ENCODE measurements around the gene MTPN. TPM values are rescaled to one million over a fixed set of nuclear protein-coding genes. Genes with fewer than 3 reads are reported as not detected.
A peak's percentile ranks its signal among the peaks of the same experiment; 100 is the strongest.

MTPN gene
- total RNA-seq, 1 experiment from 2014 or later: 73.2 TPM

DNA sequence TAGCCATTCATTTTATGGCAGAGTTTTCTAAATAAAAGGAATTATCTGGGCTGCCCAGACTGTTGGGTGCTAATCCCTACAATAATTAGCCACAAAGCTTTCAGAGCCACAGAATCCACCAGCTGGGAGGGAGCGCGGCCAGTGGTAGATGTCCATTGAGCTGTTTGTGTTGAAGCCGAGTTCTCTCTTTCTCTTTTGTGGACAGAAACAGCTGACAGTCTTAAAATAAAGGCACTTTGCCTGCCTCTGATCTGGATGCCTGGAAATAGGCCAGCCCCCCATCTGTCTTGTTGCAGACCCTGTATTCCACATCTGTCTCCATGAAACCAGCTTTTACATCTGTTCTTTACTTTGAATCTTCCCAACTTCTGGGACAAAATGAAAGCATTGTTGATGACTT lies 66.1 kb downstream of the MTPN start:
- no peak for DNase-seq (ENCODE audit: low read depth)
- in situ Hi-C loops (cut with HindIII; ENCODE audit: low pct_unique_long_range_greater_than_20kb, low sequenced_read_pairs): no loop called here

DNA sequence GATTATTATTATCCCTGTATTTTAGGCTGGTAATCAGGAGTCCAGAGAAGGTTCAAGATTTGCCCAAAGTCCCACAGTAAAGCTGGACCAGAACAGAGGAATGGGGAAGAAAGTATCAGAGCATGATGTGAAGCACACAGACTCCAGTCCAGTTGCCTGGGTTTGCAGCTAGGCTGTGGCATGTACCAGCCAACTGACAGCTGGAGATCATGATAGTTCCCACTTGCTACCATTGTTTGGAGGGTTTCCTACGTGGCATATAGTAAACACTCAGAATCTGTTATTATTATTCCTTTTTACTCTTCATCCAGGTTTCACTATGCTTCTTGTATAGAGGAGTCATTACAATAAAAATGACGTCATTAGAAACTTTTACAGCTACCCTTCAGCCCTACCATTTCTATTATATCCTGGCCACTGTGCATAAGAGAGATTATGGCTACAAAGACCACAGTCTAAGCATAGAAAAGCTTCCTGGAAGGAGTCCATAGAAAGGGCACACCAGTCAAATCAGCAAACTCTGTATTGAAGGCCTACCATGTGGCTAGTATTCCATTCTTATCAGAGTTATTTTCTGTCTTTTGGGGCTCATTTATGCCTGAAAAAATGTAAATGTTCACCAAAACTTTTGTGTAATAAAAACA lies 66.6 kb downstream of the MTPN start:
- in situ Hi-C loops (cut with HindIII; ENCODE audit: low pct_unique_long_range_greater_than_20kb, low sequenced_read_pairs): no loop called here
- DNase-seq (ENCODE audit: low read depth): no peak

DNA sequence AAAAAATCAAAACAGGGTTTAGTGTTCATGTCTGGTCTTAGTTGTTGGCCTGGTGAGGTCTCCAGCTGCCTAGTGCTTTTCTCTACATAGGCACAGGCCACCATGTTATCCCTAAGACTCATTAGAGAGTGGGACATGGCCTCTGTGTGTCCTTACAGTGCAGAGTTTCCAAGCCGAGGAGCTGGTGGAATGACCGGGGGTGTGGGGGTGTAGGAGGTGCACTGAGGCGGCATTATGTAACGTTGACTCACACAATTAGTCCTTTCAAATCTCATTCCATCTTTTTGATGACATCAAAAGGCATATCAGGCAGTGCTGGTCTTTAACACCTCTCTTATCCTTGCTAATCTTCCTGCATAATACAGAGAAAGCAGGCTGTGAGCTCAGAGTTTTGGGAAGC lies 71.3 kb downstream of the MTPN start:
- no peak for DNase-seq (ENCODE audit: low read depth)
- in situ Hi-C loops (cut with HindIII; ENCODE audit: low pct_unique_long_range_greater_than_20kb, low sequenced_read_pairs): no loop called here

DNA sequence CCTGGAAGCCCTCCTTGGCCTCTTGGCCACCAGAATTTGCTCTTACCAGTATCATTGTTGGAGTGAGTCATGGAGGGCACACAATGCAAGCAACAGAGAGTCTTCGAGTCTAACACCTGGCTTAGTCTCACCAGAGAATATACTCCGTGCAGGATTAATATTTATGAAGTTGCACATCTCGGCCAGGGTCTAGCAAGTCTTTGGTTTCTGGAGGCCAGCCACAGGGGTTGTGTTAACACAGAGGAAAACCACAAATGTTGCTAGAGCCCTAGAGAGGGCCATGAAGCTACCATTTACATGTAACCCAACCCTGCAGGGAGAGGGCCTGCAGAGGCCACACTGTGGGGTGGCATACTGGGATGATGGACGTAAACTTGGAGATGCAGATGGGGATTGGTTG lies 71.8 kb downstream of the MTPN start:
- DNase-seq (ENCODE audit: low read depth): no peak
- in situ Hi-C loops (cut with HindIII; ENCODE audit: low pct_unique_long_range_greater_than_20kb, low sequenced_read_pairs): no loop called here

DNA sequence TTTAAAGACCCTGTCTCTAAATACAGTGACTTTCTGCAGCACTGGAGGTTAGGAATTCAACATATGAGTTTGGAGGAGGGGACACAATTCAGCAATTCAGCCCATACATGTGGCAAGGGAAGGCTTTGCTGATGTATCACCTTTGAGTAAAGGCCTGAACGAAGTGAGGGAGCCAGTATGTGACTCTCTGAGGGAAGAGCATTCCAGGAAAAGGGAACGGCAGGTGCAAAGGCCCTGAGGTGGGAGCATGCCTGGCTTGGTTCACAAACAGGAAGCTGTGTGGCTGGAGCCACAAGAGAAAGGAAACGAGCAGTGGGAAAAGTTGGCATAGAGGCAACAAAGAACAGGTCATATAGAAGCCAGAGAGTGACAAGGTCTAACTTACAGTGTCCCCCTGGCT lies 72.9 kb downstream of the MTPN start:
- in situ Hi-C loops (cut with HindIII; ENCODE audit: low pct_unique_long_range_greater_than_20kb, low sequenced_read_pairs): no loop called here
- no peak for DNase-seq (ENCODE audit: low read depth)

DNA sequence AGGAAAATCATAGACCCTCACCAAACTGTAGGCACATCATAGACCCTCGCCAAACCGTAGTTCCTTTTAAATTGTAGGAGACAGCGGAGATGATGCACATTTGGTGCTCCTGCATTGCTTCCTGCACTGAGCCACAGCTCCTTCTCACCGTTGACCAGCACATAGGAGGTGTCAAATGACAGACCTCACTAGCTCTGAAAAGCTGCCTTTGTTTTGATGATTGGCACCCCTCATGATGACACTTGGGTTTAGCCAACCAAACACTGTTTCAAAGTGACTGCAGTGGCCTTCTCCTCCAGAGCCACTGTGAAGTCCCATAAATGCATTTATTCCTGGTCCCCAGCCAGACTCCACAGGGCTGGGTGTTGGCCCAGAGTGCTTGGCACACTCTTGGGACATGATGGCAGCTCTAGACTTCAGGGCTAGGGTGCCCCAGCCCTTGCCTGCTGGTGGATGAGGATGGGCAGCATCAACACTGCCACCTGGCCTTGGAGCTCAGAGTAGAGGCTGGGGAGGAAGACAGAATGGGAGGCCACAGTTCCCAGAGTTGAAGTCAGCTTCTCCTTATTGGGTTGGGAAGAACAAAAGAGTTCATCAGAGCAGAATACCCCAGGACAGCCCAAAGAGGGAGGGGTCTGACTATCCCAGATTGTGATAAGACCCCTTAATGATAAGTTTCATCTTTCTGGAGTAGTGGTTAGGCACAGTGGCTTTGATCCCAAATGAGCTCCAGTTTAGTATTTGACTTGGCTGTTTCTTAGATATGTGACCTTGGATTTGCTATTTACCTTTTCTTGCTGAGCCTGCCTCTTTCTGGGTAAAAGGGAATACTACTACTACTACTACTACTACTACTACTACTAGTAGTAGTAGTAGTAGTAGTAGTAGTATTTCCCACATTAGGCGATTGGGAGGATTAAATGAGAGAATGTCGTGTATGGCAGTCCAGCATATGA lies 75.3 kb downstream of the MTPN start:
- DNase-seq (ENCODE audit: low read depth): no peak
- in situ Hi-C loops (cut with HindIII; ENCODE audit: low pct_unique_long_range_greater_than_20kb, low sequenced_read_pairs): no loop called here

DNA sequence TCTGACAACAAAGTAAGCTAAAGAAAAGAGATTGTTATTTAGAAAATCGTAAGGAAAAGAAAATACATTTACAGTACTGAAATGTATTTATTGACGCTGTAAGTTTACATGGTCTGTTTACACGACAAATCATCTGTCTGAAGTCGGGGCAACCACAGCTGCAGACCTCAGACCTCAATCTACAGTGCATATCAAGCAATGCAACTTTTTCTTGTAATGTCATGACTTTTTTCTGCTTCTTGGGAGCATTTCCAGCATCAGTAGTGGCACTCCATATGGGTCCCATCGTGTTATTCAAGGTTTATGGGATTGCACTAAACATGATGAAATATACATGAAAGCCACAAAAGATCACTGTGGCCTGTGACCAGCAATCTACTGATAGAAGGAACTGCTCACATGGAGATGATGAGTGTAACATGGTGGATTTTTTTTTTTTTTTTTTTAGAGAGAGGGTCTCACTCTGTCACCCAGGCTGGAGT lies 77.1 kb downstream of the MTPN start:
- DNase-seq (ENCODE audit: low read depth): no peak
- in situ Hi-C loops (cut with HindIII; ENCODE audit: low pct_unique_long_range_greater_than_20kb, low sequenced_read_pairs): no loop called here

DNA sequence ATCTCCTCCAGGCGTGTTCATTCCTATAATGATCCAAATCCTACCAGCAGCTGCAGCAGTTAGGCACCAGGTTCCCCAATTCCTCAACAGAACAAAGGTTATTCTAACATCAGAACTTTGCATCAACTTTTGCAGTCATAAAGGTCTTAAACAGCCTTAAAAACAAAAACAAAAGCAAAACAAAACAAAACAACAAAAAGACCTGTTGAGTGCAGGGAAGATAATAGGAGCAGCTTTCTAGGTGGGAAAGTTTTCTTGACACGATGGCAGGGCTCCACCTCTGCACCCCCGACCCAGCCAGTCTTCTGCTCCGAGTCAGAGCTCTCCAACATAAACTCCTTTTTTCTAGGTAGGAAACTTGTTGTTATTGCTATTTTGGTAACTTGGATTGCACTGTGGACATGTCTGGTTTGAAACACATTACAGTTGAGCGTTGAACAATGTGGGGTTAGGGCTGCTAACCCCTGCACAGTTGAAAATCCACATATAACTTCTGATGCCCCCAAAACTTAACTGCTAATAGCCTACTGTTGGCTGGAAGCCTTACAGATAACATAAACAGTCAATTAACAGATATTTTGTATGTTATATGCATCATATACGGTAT lies 77.6 kb downstream of the MTPN start:
- in situ Hi-C loops (cut with HindIII; ENCODE audit: low pct_unique_long_range_greater_than_20kb, low sequenced_read_pairs): no loop called here
- DNase-seq (ENCODE audit: low read depth): no peak

DNA sequence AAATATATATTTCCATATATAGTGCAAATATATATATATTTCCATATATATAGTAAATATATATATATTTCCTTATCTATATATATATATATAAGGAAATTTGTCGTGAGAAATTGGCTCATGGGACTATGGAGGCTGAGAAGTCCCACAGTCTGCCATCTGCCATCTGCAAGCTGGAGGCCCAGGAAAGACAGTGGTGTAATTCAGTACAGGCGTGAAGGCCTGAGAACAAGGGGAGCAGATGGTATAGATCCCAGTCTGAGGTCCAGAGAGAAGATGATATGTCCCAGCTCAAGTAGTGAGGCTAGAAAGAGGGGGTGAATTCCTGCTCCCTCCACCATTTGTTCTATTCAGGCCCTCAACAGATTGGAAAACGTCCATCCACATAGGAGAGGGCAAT lies 78.9 kb downstream of the MTPN start:
- DNase-seq (ENCODE audit: low read depth): no peak
- in situ Hi-C loops (cut with HindIII; ENCODE audit: low pct_unique_long_range_greater_than_20kb, low sequenced_read_pairs): no loop called here

DNA sequence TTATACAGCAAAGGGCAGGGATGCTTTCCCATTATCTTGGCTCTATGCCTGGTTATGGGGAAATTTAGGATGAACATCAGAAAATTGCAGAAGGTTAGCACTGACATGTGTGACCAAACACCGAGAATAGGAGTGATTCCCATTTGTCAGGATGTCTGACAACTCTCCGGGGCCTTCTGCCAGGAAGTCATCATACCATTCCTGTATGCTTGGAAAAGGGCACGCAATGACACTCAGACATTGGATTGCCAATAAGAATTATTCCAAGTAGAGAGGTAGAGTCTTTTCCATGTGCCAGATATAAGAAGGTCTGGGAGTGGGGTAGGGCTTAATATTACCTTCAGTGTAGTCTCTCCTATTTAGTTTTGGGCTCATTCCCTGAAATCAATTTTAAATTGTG lies 82.3 kb downstream of the MTPN start:
- DNase-seq (ENCODE audit: low read depth): no peak
- in situ Hi-C loops (cut with HindIII; ENCODE audit: low pct_unique_long_range_greater_than_20kb, low sequenced_read_pairs): no loop called here

DNA sequence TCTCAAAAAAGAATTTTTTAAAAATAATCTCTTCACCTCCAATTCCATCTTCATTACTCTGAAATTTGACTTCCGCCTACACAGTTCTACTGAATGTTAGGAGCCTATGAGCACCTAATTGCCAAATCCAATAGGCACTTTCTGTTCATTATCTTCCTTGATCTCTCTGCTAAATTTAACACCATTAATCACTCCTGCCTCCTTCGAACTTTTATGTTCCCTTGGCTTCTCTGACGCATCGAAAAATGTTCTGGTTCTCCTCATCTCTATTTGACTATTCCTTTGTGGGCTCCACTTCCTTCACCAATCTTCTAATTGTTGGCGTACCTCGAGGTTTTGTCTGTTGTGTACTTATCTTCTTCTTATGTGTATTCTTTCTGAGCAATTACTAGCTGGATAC lies 87.3 kb downstream of the MTPN start:
- DNase-seq (ENCODE audit: low read depth): no peak
- in situ Hi-C loops (cut with HindIII; ENCODE audit: low pct_unique_long_range_greater_than_20kb, low sequenced_read_pairs): no loop called here

DNA sequence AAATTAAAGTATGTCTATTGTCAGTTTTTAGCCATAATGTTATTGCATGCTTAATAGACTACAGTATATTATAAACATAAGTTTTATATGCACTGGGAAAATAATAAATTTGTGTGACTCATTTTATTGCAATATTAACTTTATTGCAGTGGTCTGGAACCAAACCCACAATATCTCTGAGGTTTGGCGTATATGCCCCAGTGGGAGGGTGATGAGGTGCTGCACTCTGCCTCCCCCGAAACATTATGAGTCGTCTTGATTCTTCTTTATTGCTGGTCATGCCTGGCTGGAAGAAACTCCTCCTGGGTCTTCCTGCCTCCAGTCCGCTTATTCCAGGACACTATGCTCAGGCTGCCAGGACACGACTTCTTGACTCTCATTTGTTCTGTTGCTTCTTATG lies 88.4 kb downstream of the MTPN start:
- in situ Hi-C loops (cut with HindIII; ENCODE audit: low pct_unique_long_range_greater_than_20kb, low sequenced_read_pairs): no loop called here
- no peak for DNase-seq (ENCODE audit: low read depth)

DNA sequence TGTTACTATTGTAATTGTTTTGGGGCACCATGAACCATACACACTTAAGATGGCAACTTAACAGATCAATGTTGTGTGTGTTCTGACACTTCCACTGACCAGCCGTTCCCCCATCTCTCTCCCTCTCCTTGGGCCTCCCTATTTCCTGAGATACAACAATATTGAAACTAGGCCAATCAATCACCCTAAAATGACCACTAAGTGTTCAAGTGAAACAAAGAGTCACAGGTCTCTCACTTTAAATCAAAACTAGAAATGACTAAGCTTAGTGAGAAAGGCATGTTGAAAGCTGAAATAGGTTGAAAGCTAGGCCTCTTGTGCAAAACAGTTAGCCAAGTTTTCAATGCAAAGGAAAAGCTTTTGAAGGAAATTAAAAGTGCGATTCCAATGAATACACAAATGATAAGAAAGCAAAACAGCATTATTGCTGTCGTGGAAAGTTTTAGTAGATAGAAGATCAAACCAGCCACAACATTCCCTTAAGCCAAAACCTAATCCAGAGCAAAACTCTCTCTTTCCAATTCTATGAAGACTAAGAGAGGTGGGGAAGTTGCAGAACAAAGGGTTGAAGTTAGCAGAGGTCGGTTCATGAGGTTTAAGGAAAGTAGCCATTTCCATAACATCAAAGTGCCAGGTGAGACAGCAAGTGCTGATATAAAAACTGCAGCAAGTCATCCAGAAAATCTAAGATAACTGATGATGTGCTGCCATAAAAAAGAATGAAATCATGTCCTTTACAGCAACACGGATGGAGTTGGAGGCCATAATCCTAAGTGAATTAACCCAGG lies 90.6 kb downstream of the MTPN start:
- DNase-seq (ENCODE audit: low read depth): no peak
- in situ Hi-C loops (cut with HindIII; ENCODE audit: low pct_unique_long_range_greater_than_20kb, low sequenced_read_pairs): no loop called here

DNA sequence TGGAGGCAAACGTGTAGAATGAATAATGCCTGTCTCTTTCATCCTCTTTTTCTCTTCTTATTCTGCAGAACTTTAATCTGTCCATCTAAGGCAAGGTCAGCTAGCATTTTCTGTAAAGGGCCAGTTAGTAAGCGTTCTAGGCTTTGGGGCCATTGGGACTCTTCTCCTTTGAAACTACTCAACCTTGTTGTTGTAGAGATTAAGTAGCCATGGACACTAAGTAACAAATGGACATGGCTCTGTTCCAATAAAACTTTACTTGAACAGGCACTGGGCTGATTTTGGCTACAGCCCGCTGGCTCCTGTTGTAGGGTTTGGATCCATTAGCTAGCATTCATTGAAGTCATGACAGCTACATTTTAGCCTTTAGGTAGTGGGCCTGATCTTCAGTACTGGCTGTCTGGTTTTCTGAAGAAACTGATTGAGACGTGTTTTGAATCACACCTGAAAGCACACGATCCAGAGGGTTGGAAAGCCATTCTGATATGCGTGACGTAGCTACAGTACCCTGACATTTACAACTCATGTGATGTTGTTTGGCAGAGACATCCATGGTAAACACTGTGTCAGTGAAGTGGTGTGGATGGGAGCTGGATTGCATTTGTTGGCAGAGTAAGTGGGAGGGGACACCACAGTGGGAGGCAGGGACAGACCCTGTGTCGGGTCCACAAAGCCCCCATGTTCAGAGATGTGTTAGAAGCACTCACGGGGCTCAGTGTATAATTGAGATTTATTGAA lies 92.5 kb downstream of the MTPN start:
- in situ Hi-C loops (cut with HindIII; ENCODE audit: low pct_unique_long_range_greater_than_20kb, low sequenced_read_pairs): no loop called here
- DNase-seq (ENCODE audit: low read depth): no peak

DNA sequence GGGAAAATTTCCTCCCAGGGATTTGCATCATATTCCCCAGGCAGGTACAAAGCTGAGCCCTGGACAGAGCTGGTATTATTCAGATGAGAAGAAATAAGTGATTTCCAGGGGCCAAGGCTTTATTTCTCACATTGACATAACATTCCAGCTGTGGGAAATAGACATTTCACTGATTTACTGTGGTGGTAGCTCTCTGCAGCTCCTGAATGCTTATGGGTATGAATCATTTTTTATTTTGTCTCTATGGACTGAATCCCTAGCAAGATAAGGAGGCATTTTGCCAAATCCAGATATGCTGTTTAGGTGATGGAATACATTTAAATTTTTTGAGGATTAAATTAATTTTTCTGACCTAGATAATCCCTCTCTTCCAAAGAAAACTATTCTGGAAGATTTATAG lies 97.9 kb downstream of the MTPN start:
- in situ Hi-C loops (cut with HindIII; ENCODE audit: low pct_unique_long_range_greater_than_20kb, low sequenced_read_pairs): no loop called here

DNA sequence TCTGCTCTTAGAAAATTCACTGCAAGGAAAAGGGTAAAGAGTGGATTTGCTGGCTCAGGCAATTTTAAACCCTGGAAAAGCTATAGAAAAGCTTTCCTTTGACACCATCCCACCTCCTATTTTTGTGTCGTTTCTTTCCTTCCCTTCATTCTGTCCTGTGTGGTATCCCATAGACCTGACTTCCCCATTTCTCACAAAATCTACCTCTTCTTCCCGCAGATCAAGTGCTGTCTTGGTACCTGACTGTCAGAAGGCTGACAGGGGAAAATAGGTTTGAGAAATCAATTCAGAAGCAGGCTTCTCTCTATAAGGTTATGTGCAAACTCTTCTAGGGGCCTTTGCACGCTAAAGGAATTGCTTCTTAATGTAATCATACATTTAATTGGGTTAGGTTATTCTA lies 98.9 kb downstream of the MTPN start:
- in situ Hi-C loops (cut with HindIII; ENCODE audit: low pct_unique_long_range_greater_than_20kb, low sequenced_read_pairs): no loop called here
- no peak for DNase-seq (ENCODE audit: low read depth)

More for the DNA sequence above, 97.9 kb downstream of the MTPN start:
- DNase-seq (ENCODE audit: low read depth): no peak

DNA sequence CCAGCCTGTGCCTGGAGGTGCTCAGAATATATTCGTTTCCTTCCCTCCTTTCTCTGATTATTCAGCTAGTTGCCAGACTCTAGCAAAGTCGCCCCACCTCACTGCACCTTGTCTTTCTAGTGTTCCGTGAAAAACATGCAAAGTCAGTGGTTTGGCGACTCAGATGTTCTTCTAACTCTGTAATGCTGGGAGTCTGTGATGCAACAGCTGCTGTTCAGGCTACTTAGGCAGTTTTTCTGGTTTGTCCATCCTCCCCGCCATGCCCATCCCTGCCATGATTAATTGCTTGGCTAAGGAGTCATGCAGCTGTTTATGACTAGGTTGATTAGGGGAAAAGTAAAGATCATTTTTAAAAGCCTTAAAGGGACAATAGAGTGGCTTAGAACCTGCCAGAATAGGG lies 99.4 kb downstream of the MTPN start:
- DNase-seq (ENCODE audit: low read depth): peak; percentile 50
- in situ Hi-C loops (cut with HindIII; ENCODE audit: low pct_unique_long_range_greater_than_20kb, low sequenced_read_pairs): no loop called here
